Keratinocyte (primary cell): ENCODE results near the gene THEM4.
"Not testable (repeated sequence)": the region's sequence is repeated elsewhere in the genome, so short reads cannot be mapped to it uniquely, and the experiment has no call there.

ENCODE experiments used
- EZH2 ChIP-seq: IDR thresholded peaks from one replicate; pipeline ENCODE4 v1.6.1; 2012; ENCODE audit warnings: inconsistent platforms, mild to moderate bottlenecking, low read length, moderate library complexity
- TF ChIP-seq, protein P1 (sequence below), 3 experiments: IDR thresholded peaks in 1 of 3; conservative IDR thresholded peaks in 1 of 3; optimal IDR thresholded peaks in 1 of 3; 2 replicates in 2 of 3; 3 replicates in 1 of 3; pipeline versions ENCODE3 to v1.5.1; 2011; ENCODE audit warnings: low read length in 3 of 3, mild to moderate bottlenecking in 3 of 3, moderate library complexity in 2 of 3, control low read depth in 1 of 3, inconsistent platforms in 1 of 3; ENCODE audit not compliant: insufficient read depth in 2 of 3; ENCODE audit errors: extremely low read depth in 1 of 3

DNA sequence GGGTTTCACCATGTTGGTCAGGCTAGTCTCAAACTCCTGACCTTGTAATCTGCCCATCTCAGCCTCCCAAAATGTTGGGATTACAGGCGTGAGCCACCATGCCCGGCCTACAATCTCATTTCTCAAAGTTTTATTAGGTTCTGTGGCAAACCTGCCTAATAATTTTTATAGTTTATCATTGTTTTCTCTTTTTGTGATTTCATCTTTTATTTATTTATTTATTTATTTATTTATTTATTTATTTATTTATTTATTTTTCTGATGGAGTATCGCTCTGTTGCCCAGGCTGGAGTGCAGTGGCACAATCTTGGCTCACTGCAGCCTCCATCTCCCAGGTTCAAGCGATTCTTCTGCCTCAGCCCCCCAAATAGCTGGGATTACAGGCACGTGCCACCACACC is 24.4 kb downstream of the THEM4 start:
- TF ChIP-seq, protein P1, sequence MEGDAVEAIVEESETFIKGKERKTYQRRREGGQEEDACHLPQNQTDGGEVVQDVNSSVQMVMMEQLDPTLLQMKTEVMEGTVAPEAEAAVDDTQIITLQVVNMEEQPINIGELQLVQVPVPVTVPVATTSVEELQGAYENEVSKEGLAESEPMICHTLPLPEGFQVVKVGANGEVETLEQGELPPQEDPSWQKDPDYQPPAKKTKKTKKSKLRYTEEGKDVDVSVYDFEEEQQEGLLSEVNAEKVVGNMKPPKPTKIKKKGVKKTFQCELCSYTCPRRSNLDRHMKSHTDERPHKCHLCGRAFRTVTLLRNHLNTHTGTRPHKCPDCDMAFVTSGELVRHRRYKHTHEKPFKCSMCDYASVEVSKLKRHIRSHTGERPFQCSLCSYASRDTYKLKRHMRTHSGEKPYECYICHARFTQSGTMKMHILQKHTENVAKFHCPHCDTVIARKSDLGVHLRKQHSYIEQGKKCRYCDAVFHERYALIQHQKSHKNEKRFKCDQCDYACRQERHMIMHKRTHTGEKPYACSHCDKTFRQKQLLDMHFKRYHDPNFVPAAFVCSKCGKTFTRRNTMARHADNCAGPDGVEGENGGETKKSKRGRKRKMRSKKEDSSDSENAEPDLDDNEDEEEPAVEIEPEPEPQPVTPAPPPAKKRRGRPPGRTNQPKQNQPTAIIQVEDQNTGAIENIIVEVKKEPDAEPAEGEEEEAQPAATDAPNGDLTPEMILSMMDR (optimal IDR thresholded peaks at IDR 0.05 in 1 of 3, IDR thresholded peaks at IDR 0.05 in 1 of 3, conservative IDR thresholded peaks at IDR 0.05 in 1 of 3; ENCODE audit: extremely low read depth in 1 of 3, insufficient read depth in 2 of 3, low read length in 3 of 3) = not testable (repeated sequence)
- TF ChIP-seq EZH2 = not testable (repeated sequence)
